Tibial nerve (tissue), 4 donors: ENCODE data around the gene CD2AP. TPM values are rescaled to one million over a fixed set of nuclear protein-coding genes. Genes with fewer than 3 reads are reported as not detected.
"Not testable (repeated sequence)": the region's sequence is repeated elsewhere in the genome, so short reads cannot be mapped to it uniquely, and the experiment has no call there.

Experiments
- DNase-seq, 2 donors: peaks; one replicate each; pipeline ENCODE4 v3.0.0-alpha.2; 2019; ENCODE audit warnings: low spot score in 2 of 2
- H3K27ac ChIP-seq, 4 donors: fragments of 200-600 bp; sonication (generic) in 3 of 4; one replicate each; pipeline ENCODE4 v1.5.1; 2017 to 2019; ENCODE audit warnings: mild to moderate bottlenecking in 1 of 4
- H3K27me3 ChIP-seq, 2 donors: fragments of 200-600 bp; sonication (generic) in 1 of 2; one replicate each; pipeline versions ENCODE4 v1.5.1 to v1.6.0; 2017 to 2019
- H3K36me3 ChIP-seq, 3 donors: fragments of 200-600 bp; sonication (generic); one replicate each; pipeline ENCODE4 v1.5.1; 2018 to 2019
- H3K4me1 ChIP-seq, 4 donors: fragments of 200-600 bp; sonication (generic) in 3 of 4; one replicate each; pipeline ENCODE4 v1.5.1; 2017 to 2019
- H3K4me3 ChIP-seq, 4 donors: fragments of 200-600 bp; sonication (generic) in 3 of 4; one replicate each; pipeline ENCODE4 v1.5.1; 2017 to 2019; ENCODE audit warnings: mild to moderate bottlenecking in 1 of 4, moderate library complexity in 1 of 4
- H3K9me3 ChIP-seq, 4 donors: fragments of 200-600 bp; sonication (generic) in 3 of 4; one replicate each; pipeline ENCODE4 v1.5.1; 2017 to 2019
- EP300 ChIP-seq, 2 donors: sonication (generic); formaldehyde crosslinking; IDR thresholded peaks; one replicate each; pipeline ENCODE4 v1.6.1; 2017; ENCODE audit warnings: antibody characterized with exemption in 2 of 2, mild to moderate bottlenecking in 1 of 2
- POLR2A ChIP-seq, 2 donors: fragments of 450-650 bp; IDR thresholded peaks; one replicate each; pipeline ENCODE4 v1.6.1; 2017; ENCODE audit warnings: antibody characterized with exemption in 2 of 2, mild to moderate bottlenecking in 2 of 2, moderate library complexity in 2 of 2
- WGBS, 2 donors: methylation state at CpG; one replicate each; pipeline ENCODE4 v1.1.5; 2018; 5-methylcytosine and 5-hydroxymethylcytosine counted together
- total RNA-seq, 4 donors: library from RNA; depleted of rRNA; stranded (reverse); fragments of >200 nt; gene quantifications; one replicate each; pipeline ENCODE4 v1.1.0, GENCODE V29; 2016
- TF ChIP-seq, protein P1 (sequence below), 5 experiments: fragments of 200-600 bp in 3 of 5; fragments of 450-650 bp in 2 of 5; sonication (generic) in 3 of 5; IDR thresholded peaks; one replicate each; pipeline ENCODE4 v1.5.1; 2016 to 2019; ENCODE audit warnings: antibody characterized with exemption in 5 of 5, mild to moderate bottlenecking in 3 of 5, moderate library complexity in 2 of 5

Gene CD2AP
- total RNA-seq, 4 donors from 2014 or later = 18.4 to 32.1 (median 25.2) TPM

DNA sequence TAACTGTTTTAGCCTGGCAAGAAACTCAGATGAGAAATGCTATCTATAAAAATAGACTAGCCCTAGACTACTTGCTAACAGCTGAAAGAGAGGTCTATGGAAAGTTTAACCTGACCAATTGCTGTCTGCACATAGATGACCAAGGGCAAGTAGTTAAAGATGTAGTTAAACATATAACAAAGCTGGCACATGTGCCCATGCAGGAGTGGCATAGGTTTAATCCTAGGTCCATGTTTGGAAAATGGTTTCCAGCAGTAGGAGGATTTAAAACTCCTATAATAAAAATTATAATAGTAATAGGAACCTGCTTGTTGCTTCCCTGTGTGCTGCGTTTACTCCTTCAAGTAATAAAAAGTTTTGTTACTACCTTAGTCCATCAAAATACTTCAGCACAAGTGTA is 169.6 kb downstream of the CD2AP start:
- H3K27ac ChIP-seq = no peak overlapping the region
- no peaks in the 10 kb centered on the region for H3K9me3 ChIP-seq
- DNase-seq = no peak
- no peaks in the 10 kb centered on the region for H3K4me1 ChIP-seq
- H3K36me3 ChIP-seq = no peaks in the 10 kb centered on the region
- WGBS, 2 donors = 90 to 93% methylated on average over 1 of the region's 1 CpG
- H3K4me3 ChIP-seq = no peak overlapping the region
- no peaks in the 10 kb centered on the region for H3K27me3 ChIP-seq
- no peak for TF ChIP-seq EP300 (IDR thresholded peaks at IDR 0.05)
- no peak for TF ChIP-seq POLR2A (IDR thresholded peaks at IDR 0.05)
- TF ChIP-seq, protein P1, sequence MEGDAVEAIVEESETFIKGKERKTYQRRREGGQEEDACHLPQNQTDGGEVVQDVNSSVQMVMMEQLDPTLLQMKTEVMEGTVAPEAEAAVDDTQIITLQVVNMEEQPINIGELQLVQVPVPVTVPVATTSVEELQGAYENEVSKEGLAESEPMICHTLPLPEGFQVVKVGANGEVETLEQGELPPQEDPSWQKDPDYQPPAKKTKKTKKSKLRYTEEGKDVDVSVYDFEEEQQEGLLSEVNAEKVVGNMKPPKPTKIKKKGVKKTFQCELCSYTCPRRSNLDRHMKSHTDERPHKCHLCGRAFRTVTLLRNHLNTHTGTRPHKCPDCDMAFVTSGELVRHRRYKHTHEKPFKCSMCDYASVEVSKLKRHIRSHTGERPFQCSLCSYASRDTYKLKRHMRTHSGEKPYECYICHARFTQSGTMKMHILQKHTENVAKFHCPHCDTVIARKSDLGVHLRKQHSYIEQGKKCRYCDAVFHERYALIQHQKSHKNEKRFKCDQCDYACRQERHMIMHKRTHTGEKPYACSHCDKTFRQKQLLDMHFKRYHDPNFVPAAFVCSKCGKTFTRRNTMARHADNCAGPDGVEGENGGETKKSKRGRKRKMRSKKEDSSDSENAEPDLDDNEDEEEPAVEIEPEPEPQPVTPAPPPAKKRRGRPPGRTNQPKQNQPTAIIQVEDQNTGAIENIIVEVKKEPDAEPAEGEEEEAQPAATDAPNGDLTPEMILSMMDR (IDR thresholded peaks at IDR 0.05) = no peak

DNA sequence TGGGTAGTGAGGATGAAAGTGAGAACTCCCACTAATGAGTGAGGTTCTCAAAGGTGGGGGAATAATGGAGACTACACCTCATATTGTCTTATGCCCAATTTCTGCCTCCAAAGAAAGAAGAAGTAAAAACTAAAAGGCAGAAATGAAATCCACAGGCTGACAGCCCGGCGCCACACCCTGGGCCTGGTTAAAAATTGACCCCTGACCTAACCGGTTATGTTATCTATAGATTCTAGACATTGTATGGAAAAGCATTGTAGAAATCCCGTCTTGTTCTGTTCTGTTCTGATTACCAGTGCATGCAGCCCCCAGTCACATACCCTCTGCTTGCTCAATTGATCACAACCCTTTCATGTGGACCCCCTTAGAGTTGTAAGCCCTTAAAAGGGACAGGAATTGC is 170.0 kb downstream of the CD2AP start:
- H3K27me3 ChIP-seq, DNase-seq, H3K36me3 ChIP-seq, H3K27ac ChIP-seq, H3K4me1 ChIP-seq, H3K9me3 ChIP-seq, H3K4me3 ChIP-seq: not testable (repeated sequence)
- WGBS, 2 donors = 80 to 83% methylated on average over 4 of the region's 4 CpGs

DNA sequence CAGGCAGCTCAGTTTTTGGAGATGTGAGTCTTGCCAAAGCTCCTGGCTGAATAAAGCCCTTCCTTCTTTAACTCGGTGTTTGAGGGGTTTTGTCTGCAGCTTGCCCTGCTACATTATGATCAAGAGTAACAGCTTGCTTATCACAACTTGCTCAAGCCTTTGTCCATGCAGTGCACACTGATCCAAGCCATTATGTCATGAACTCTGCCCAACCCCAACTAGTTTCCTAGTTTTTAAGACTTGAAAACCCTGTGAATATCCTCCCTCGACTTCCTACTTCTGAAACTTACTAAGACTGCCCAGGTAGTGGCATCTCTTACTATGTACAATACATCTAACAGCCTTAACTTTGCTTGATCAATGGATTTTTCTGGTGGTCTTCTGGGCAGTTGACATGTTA is 170.4 kb downstream of the CD2AP start:
- DNase-seq = no peak
- H3K27ac ChIP-seq = no peak overlapping the region
- no peaks in the 10 kb centered on the region for H3K27me3 ChIP-seq
- TF ChIP-seq, protein P1 (IDR thresholded peaks at IDR 0.05) = no peak
- TF ChIP-seq EP300 (IDR thresholded peaks at IDR 0.05) = no peak
- no peak for TF ChIP-seq POLR2A (IDR thresholded peaks at IDR 0.05)
- H3K36me3 ChIP-seq = no peaks in the 10 kb centered on the region
- H3K9me3 ChIP-seq = no peaks in the 10 kb centered on the region
- 77 to 79% methylated on average over 2 of the region's 2 CpGs for WGBS, 2 donors
- no peaks in the 10 kb centered on the region for H3K4me1 ChIP-seq
- H3K4me3 ChIP-seq = no peak overlapping the region

DNA sequence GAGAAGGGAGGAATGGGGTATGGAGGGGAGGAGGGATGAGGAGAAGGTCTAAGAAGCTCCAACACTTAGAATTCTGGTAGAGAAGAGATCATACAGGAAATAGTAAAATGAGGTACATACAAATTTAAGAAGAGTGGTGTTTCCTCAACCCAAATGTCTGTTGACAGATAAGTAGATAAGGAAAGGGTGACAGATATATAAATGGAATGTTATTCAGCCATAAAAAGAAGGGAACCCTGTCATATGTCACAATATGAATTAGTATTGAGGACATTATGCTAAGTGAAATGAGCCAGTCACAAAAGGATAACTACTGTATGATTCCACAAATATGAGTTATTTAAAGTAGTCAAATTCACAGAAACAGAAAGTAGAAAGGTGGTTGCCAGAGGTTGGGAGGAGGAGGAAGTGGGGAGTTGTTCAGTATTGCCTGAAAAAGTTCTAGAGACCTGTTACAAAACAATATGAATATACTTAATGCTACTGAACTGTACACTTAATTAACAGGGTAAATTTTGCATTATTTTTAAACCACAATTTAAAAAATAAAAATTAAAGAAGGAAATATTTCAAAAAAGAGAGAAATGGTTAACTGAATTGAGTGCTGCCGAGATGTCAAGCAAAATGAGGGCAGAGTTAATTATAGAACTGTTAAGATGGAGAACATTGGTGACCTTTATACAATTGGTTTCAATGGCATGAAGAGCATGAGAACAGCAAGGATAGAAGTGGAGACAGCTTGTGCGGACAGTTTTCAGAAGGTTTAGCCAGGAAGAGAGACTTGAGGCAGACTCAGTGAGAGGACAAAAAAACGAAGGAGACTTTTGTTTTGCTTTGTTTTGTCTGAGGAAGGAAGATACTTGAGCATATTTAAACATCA is 173.2 kb downstream of the CD2AP start:
- no peak for DNase-seq
- H3K4me3 ChIP-seq = no peak overlapping the region
- no peak for TF ChIP-seq EP300 (IDR thresholded peaks at IDR 0.05)
- no peak for TF ChIP-seq POLR2A (IDR thresholded peaks at IDR 0.05)
- TF ChIP-seq, protein P1 (IDR thresholded peaks at IDR 0.05) = no peak
- H3K9me3 ChIP-seq = no peaks in the 10 kb centered on the region
- no peaks in the 10 kb centered on the region for H3K27me3 ChIP-seq
- no peak overlapping the region for H3K27ac ChIP-seq
- H3K4me1 ChIP-seq = no peaks in the 10 kb centered on the region
- WGBS, 2 donors = 37 to 39% methylated on average over 3 of the region's 3 CpGs
- no peaks in the 10 kb centered on the region for H3K36me3 ChIP-seq

DNA sequence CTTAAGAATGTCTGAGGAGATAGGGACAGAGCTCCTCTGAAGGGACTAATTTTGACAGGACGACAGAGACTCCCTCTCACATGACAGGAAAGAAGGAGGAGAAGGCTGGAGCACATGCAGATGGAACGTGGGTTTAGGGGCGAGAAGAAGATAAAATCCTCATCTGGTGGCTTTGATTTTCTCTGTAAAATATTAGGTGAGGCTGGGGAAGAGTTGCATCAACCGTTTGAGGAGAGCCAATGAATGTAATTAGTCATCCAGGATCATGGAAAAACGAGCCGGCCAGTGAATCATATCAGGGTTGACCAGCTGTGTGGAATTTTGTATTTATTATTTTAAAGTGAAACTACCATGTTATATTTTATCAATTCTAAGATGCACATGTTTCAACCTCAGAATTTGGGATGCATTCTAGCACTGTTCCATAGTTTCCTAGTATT is 173.9 kb downstream of the CD2AP start:
- TF ChIP-seq POLR2A (IDR thresholded peaks at IDR 0.05) (no peak), EP300 (IDR thresholded peaks at IDR 0.05) (no peak)
- TF ChIP-seq, protein P1 (IDR thresholded peaks at IDR 0.05) = no peak
- no peak for DNase-seq
- 47 to 53% methylated on average over 6 of the region's 6 CpGs for WGBS, 2 donors

More for the DNA sequence above, 173.9 kb downstream of the CD2AP start:
- Histone ChIP-seq H3K9me3 (no peaks in the 10 kb centered on the region), H3K27me3 (no peaks in the 10 kb centered on the region), H3K27ac (no peak overlapping the region), H3K4me3 (no peak overlapping the region), H3K36me3 (no peaks in the 10 kb centered on the region), H3K4me1 (no peaks in the 10 kb centered on the region)
